GM23248 (cell line): ENCODE measurements around the gene ABHD6. TPM values are rescaled to one million over a fixed set of nuclear protein-coding genes. Genes with fewer than 3 reads are reported as not detected.

Experiments used
- DNase-seq: peaks from one replicate; pipeline ENCODE4 v3.0.0-alpha.2; 2015
- H2AFZ ChIP-seq: fragments of 200-600 bp; sonication (generic); 2 replicates; pipeline ENCODE4 v1.6.1; 2016; ENCODE audit warnings: antibody characterized with exemption
- H3F3A ChIP-seq: fragments of 200-600 bp; sonication (generic); 2 replicates; pipeline ENCODE4 v1.6.1; 2016; ENCODE audit warnings: mild to moderate bottlenecking, antibody characterized with exemption, mixed run types; ENCODE audit not compliant: insufficient read depth
- H3K27ac ChIP-seq: fragments of 200-600 bp; sonication (generic); 2 replicates; pipeline ENCODE4 v1.5.1; 2016; ENCODE audit warnings: mild to moderate bottlenecking
- H3K27me3 ChIP-seq: fragments of 200-600 bp; sonication (generic); replicated peaks from 2 replicates; pipeline ENCODE4 v1.6.1; 2016; ENCODE audit warnings: mild to moderate bottlenecking; ENCODE audit not compliant: insufficient read depth
- H3K36me3 ChIP-seq: fragments of 200-600 bp; sonication (generic); 2 replicates; pipeline ENCODE4 v1.6.1; 2016; ENCODE audit warnings: low read depth, mild to moderate bottlenecking
- H3K4me1 ChIP-seq: fragments of 200-600 bp; sonication (generic); 2 replicates; pipeline ENCODE4 v1.6.1; 2016; ENCODE audit warnings: mild to moderate bottlenecking; ENCODE audit not compliant: insufficient read depth
- H3K4me2 ChIP-seq: fragments of 200-600 bp; sonication (generic); one replicate; pipeline ENCODE4 v1.6.1; 2016; ENCODE audit warnings: mild to moderate bottlenecking; ENCODE audit not compliant: unreplicated experiment
- H3K4me3 ChIP-seq: fragments of 200-600 bp; sonication (generic); 2 replicates; pipeline ENCODE4 v1.5.1; 2016; ENCODE audit warnings: mild to moderate bottlenecking
- H3K79me2 ChIP-seq: fragments of 200-600 bp; sonication (generic); 2 replicates; pipeline ENCODE4 v1.6.1; 2016; ENCODE audit warnings: mild to moderate bottlenecking; ENCODE audit not compliant: insufficient read depth
- H3K9ac ChIP-seq: fragments of 200-600 bp; sonication (generic); 2 replicates; pipeline ENCODE4 v1.6.1; 2016; ENCODE audit warnings: mild to moderate bottlenecking
- H3K9me2 ChIP-seq: fragments of 200-600 bp; sonication (generic); 2 replicates; pipeline ENCODE4 v1.6.1; 2016; ENCODE audit warnings: mixed run types, mild to moderate bottlenecking, moderate library complexity; ENCODE audit not compliant: insufficient read depth
- H3K9me3 ChIP-seq: fragments of 200-600 bp; sonication (generic); one replicate; pipeline ENCODE4 v1.6.1; 2017; ENCODE audit warnings: low read depth
- H4K20me1 ChIP-seq: fragments of 200-600 bp; sonication (generic); 2 replicates; pipeline ENCODE4 v1.6.0; 2016; ENCODE audit not compliant: insufficient read depth
- EZH2 ChIP-seq: fragments of 200-600 bp; sonication (generic); IDR thresholded peaks from 2 replicates; pipeline ENCODE4 v1.6.1; 2018; ENCODE audit warnings: antibody characterized with exemption, mild to moderate bottlenecking; ENCODE audit not compliant: insufficient read depth, poor library complexity, severe bottlenecking
- EZH2phosphoT487 ChIP-seq: fragments of 200-600 bp; sonication (generic); IDR thresholded peaks from 2 replicates; pipeline ENCODE4 v1.6.1; 2018; ENCODE audit warnings: antibody characterized with exemption, moderate library complexity, mild to moderate bottlenecking, low read depth; ENCODE audit not compliant: insufficient read depth
- WGBS, 2 experiments: methylation state at CpG; one replicate each; pipeline ENCODE4 v1.1.6; 2015 to 2017; ENCODE audit warnings: low lambda C conversion rate in 2 of 2, low coverage in 1 of 2; ENCODE audit errors: missing lambda C conversion rate in 2 of 2; 5-methylcytosine and 5-hydroxymethylcytosine counted together
- in situ Hi-C: fragments of 300-500 bp; cut with MboI; formaldehyde crosslinking; loops from 2 replicates; pipeline ENCODE4 v1.15.0; 2020
- polyA plus RNA-seq: library from polyadenylated mRNA; unstranded; fragments of >200 nt; fragmentation: Nextera tagmentation; extraction: Ambion mirVana; gene quantifications from 2 replicates; pipeline ENCODE4 v1.2.1, GENCODE V29; 2016
- total RNA-seq: library from RNA; depleted of rRNA; stranded (reverse); fragments of >200 nt; shearing (Covaris generic); gene quantifications from 2 replicates; pipeline ENCODE4 v1.2.3, GENCODE V29; 2014

Gene ABHD6
- total and polyA plus RNA-seq, 2 experiments from 2014 or later = 4.4 to 5.3 TPM

GRCh38 chr3:58321791-58322190 is 84.2 kb downstream of the ABHD6 start:
- Histone ChIP-seq H4K20me1 (no peaks in the 10 kb centered on the region), H3K4me1 (peaks cover 8% of the 10 kb centered on the region; the same call in 1 of the 2 replicates), H2AFZ (no peak overlapping the region), H3K27me3 (no peaks in the 10 kb centered on the region), H3K79me2 (0 out of 2 replicates have a peak, but pooled peaks cover 8% of the 10 kb centered on the region), H3F3A (peaks cover 25% of the 10 kb centered on the region; the same call in 1 of the 2 replicates), H3K4me2 (no peak overlapping the region), H3K9me2 (no peaks in the 10 kb centered on the region), H3K36me3 (peaks cover 17% of the 10 kb centered on the region), H3K27ac (no peak overlapping the region), H3K9ac (no peak overlapping the region), H3K4me3 (no peak overlapping the region), H3K9me3 (no peaks in the 10 kb centered on the region)
- TF ChIP-seq EZH2phosphoT487 (no peak), EZH2 (no peak)
- 92 to 94% methylated on average over 7 of the region's 7 CpGs for WGBS, 2 experiments
- no peak for DNase-seq
- in situ Hi-C loops = loop anchor here (10.0 kb wide), 1 partner anchor 213 kb away; the partner anchor contains the start of gene ACOX2

- Histone ChIP-seq H3K4me2 (no peak overlapping the region), H3K36me3 (peaks cover 8% of the 10 kb centered on the region; the same call in 1 of the 2 replicates), H3K27me3 (no peaks in the 10 kb centered on the region), H3K79me2 (0 out of 2 replicates have a peak, but pooled peaks cover 8% of the 10 kb centered on the region), H3K9ac (no peak overlapping the region), H3F3A (peaks cover 25% of the 10 kb centered on the region; the same call in 1 of the 2 replicates), H3K4me1 (peaks cover 8% of the 10 kb centered on the region; the same call in 1 of the 2 replicates), H3K9me2 (no peaks in the 10 kb centered on the region), H2AFZ (no peak overlapping the region), H4K20me1 (no peaks in the 10 kb centered on the region), H3K27ac (no peak overlapping the region), H3K9me3 (no peaks in the 10 kb centered on the region), H3K4me3 (no peak overlapping the region)
- whole genome bisulfite sequencing, 2 experiments = 85 to 91% methylated on average over 1 of the region's 1 CpG
- TF ChIP-seq EZH2 = no peak
- TF ChIP-seq EZH2phosphoT487 = no peak
- DNase-seq = no peak
- in situ Hi-C loops = loop anchor here (10.0 kb wide), 1 partner anchor 212 kb away; the partner anchor contains the start of gene ACOX2
Measured at GRCh38 chr3:58322793-58323192, 85.2 kb downstream of the ABHD6 start.

DNA sequence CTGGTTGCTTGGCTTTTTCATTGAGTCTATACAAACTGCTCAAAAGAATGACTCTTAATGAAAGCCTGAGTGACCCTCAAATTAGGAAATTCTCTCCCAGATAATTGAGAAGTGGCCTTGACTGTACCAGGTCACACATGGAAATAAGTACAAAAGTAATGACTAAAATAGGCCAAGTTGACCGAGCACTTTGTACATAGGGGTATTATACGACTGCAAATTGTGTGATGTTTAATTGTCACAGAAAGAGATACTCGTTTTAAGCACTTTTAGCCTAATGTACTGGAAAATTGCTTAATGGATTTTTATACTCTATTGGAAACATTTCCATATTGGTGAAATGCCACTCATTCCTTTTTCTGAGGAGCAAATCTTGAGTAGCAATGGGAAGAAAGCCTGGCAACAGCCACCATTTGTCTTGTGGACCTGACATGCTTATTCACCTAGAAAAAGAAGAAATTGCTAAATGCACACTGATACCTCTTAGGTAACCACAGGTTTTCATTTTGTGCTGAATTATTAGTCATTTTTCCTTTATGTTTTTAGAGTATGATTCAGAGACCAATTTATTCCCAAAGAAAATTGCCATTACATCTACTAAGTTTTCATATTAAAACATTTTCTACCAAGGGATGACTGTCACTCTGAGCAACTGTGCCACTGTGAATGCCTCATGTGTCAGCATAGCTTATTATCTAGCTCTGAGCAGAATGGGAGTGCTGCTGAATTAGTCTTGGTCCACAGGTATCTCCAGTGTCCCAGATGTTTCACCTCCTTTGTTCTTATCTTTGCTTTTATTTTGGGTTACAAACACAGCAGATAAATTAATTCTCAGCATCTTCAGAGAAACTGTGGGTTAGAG is 86.2 kb downstream of the ABHD6 start:
- Histone ChIP-seq H3K27ac (no peak overlapping the region), H4K20me1 (no peaks in the 10 kb centered on the region), H3F3A (peaks cover 24% of the 10 kb centered on the region; the same call in 1 of the 2 replicates), H3K79me2 (0 out of 2 replicates have a peak, but pooled peaks cover 8% of the 10 kb centered on the region), H2AFZ (no peak overlapping the region), H3K9ac (no peak overlapping the region), H3K4me3 (no peak overlapping the region), H3K36me3 (peaks cover 5% of the 10 kb centered on the region; the same call in 1 of the 2 replicates), H3K9me3 (no peaks in the 10 kb centered on the region), H3K27me3 (no peaks in the 10 kb centered on the region), H3K4me2 (no peak overlapping the region), H3K4me1 (peaks cover 8% of the 10 kb centered on the region; the same call in 1 of the 2 replicates), H3K9me2 (no peaks in the 10 kb centered on the region)
- TF ChIP-seq EZH2 = no peak
- no peak for TF ChIP-seq EZH2phosphoT487
- 64 to 65% methylated on average over 3 of the region's 3 CpGs for WGBS, 2 experiments
- in situ Hi-C loops = loop anchor here (10.0 kb wide), 1 partner anchor 211 kb away; the partner anchor contains the start of gene ACOX2
- no peak for DNase-seq
